ENCODE results near the gene COL23A1. TPM values are rescaled to one million over a fixed set of nuclear protein-coding genes. Genes with fewer than 3 reads are reported as not detected.

COL23A1 gene
- total and polyA plus RNA-seq, 4 donors, result 0.36 to 1.5 (median 1.1) TPM; not detected in 1

DNA sequence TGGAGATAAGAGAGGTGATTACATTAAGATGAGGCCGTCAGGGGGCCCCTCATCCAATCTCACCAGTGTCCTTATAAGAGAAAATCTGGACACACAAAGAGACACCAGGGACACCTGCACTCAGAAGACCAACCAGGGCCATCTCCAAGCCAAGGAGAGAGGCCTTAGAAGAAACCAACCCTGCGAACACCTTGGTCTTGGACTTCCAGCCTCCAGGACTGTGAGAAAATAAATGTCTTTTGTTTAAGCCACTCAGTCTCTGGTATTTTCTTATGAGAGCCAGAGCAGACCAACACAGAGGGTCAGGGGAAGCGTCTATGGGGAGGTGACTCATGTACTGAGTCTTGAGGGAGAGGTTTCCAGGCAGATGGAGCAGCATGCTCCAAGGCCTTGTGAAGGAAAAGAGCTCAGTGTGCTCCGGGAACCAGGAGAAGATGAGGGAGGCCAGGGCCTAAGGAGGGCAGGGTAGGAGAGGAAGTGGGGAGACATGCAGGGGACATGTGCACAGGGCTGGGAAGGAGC is 363.0 kb downstream of the COL23A1 start:
- peaks cover 0 to 2% of the 10 kb centered on the region in 2 donors for H3K4me1 ChIP-seq (ENCODE audit: control insufficient read depth in 1 of 2, insufficient read depth in 2 of 2, low read length in 2 of 2)
- DNase-seq, result no peak
- peaks cover 0 to 9% of the 10 kb centered on the region in 2 donors for H3K36me3 ChIP-seq (ENCODE audit: control insufficient read depth in 1 of 2, insufficient read depth in 2 of 2, low read length in 1 of 2)
- WGBS, 2 donors, result 97 to 100% methylated on average over 4 of the region's 4 CpGs
- no peak for ATAC-seq (ENCODE audit: low FRiP score)
- no peak overlapping the region for H3K27ac ChIP-seq (ENCODE audit: low read depth in 1 of 2, low read length in 2 of 2)
- no peaks in the 10 kb centered on the region for H3K27me3 ChIP-seq (ENCODE audit: control insufficient read depth in 1 of 2, insufficient read depth in 2 of 2, low read length in 1 of 2)
- intact Hi-C loops (cut with DNase I), result no loop called here
- no peaks in the 10 kb centered on the region for H3K9me3 ChIP-seq (ENCODE audit: control insufficient read depth, low read length)
- no peak overlapping the region for H3K4me3 ChIP-seq (ENCODE audit: low read length in 2 of 2)

DNA sequence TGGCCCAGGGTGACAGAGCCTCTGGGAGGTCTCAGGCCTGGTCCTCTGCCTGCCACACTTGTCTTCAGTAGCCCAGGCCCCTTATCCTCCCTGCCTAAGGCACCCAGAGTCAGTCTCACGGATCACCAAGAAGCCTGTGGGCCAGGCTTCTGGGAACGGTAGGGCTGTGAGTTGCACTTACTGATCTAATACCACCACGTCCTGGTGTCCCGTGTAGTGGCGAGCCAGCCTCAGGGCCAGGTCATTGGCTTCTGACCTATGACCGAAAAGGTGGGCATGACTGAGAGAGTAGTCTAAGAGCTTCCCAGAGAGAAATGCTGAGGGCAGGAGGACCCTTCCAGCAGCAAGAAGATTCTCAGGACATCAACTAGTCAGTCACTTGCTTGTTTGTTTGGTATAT is 365.0 kb downstream of the COL23A1 start:
- peaks cover 0 to 7% of the 10 kb centered on the region in 2 donors for H3K36me3 ChIP-seq (ENCODE audit: control insufficient read depth in 1 of 2, insufficient read depth in 2 of 2, low read length in 1 of 2)
- H3K4me3 ChIP-seq (ENCODE audit: low read length in 2 of 2), result no peak overlapping the region
- WGBS, 2 donors, result 85 to 89% methylated on average over 6 of the region's 6 CpGs
- H3K9me3 ChIP-seq (ENCODE audit: control insufficient read depth, low read length), result no peaks in the 10 kb centered on the region
- ATAC-seq (ENCODE audit: low FRiP score) (no peak), DNase-seq (no peak)
- H3K27me3 ChIP-seq (ENCODE audit: control insufficient read depth in 1 of 2, insufficient read depth in 2 of 2, low read length in 1 of 2), result no peaks in the 10 kb centered on the region
- intact Hi-C loops (cut with DNase I), result no loop called here
- H3K27ac ChIP-seq (ENCODE audit: low read depth in 1 of 2, low read length in 2 of 2), result no peak overlapping the region
- H3K4me1 ChIP-seq (ENCODE audit: control insufficient read depth in 1 of 2, insufficient read depth in 2 of 2, low read length in 2 of 2), result no peaks in the 10 kb centered on the region

DNA sequence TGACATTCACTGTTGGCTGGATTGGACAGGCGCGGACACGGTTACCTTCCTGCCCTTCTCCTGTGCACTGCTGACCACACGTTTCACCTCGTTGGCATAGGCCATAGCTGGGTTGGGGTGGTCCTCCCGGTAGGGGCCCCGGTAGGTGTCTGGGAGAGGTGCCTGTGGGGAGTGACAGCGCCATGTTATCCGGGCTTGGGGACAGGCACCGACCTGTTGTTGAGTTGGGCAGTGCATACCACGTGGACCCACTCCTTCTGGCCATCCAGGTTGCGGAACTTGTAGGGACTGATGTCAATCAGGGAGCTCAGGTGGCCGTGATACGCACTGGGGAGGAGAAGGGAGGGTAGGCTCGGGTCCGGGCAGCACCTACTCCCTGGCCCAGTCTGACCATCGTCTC is 365.8 kb downstream of the COL23A1 start:
- DNase-seq (no peak), ATAC-seq (ENCODE audit: low FRiP score) (no peak)
- 87 to 92% methylated on average over 17 of the region's 17 CpGs for WGBS, 2 donors
- no peaks in the 10 kb centered on the region for H3K9me3 ChIP-seq (ENCODE audit: control insufficient read depth, low read length)
- peaks cover 0 to 7% of the 10 kb centered on the region in 2 donors for H3K36me3 ChIP-seq (ENCODE audit: control insufficient read depth in 1 of 2, insufficient read depth in 2 of 2, low read length in 1 of 2)
- H3K27me3 ChIP-seq (ENCODE audit: control insufficient read depth in 1 of 2, insufficient read depth in 2 of 2, low read length in 1 of 2), result no peaks in the 10 kb centered on the region
- H3K27ac ChIP-seq (ENCODE audit: low read depth in 1 of 2, low read length in 2 of 2), result no peak overlapping the region
- H3K4me3 ChIP-seq (ENCODE audit: low read length in 2 of 2), result no peak overlapping the region
- intact Hi-C loops (cut with DNase I), result no loop called here
- no peaks in the 10 kb centered on the region for H3K4me1 ChIP-seq (ENCODE audit: control insufficient read depth in 1 of 2, insufficient read depth in 2 of 2, low read length in 2 of 2)

DNA sequence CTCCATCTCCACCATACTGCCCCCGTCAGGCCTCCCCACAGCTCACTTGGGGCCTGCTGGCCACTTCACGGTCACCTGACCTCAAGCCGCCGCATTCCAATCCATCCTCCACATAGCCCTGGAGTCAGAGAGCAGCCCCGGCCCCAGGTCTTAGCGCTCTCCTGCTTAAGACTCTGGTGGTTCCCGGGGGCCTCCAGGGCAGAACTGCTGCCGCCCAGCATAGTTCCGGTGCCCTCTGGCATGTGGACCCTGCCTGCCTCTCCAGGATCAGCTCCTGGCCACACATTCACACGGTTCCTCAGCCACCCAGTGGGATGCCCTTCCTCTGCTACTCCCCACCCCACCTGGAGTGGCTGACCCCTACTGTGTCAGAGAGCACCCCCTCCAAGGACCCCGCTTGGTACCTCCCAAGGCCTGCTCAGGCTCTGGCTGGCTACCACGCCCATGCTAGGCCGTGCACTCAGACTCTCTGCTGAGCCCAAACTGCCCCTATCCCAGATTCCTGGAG is 366.3 kb downstream of the COL23A1 start:
- no peak for DNase-seq
- H3K4me1 ChIP-seq (ENCODE audit: control insufficient read depth in 1 of 2, insufficient read depth in 2 of 2, low read length in 2 of 2), result no peaks in the 10 kb centered on the region
- ATAC-seq (ENCODE audit: low FRiP score), result no peak
- intact Hi-C loops (cut with DNase I), result no loop called here
- H3K9me3 ChIP-seq (ENCODE audit: control insufficient read depth, low read length), result no peaks in the 10 kb centered on the region
- no peaks in the 10 kb centered on the region for H3K27me3 ChIP-seq (ENCODE audit: control insufficient read depth in 1 of 2, insufficient read depth in 2 of 2, low read length in 1 of 2)
- no peak overlapping the region for H3K27ac ChIP-seq (ENCODE audit: low read depth in 1 of 2, low read length in 2 of 2)
- peaks cover 0 to 6% of the 10 kb centered on the region in 2 donors for H3K36me3 ChIP-seq (ENCODE audit: control insufficient read depth in 1 of 2, insufficient read depth in 2 of 2, low read length in 1 of 2)
- WGBS, 2 donors, result 39 to 46% methylated on average over 13 of the region's 13 CpGs
- no peak overlapping the region for H3K4me3 ChIP-seq (ENCODE audit: low read length in 2 of 2)

DNA sequence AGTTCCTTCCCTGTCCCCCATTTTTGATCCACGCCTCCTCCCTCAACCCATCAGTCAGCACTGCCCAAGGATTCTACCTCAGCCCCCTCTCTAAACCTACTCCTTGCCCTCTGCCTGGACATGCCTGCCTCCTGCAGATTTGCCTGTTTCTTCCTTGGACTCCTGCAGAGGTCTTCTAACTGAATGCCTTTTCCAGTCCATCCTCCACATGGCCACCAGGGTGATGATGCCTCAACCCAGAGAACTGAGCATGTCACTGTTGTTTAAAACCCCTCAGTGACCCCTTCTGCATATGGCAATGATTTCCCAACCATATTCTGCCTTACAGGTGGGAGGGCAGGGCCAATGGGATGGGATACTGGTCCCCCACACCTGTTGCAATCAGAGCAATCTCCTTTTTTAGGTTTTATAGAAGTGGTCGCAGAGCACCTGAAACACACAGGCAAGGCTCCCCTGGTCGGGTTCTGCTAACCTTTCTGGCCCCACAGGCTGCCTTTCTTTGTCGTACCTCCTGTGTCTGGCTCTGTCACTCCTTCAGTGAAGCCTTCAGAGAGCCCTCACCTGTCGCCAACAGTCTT is 366.9 kb downstream of the COL23A1 start:
- intact Hi-C loops (cut with DNase I), result no loop called here
- Histone ChIP-seq H3K36me3 (ENCODE audit: control insufficient read depth in 1 of 2, insufficient read depth in 2 of 2, low read length in 1 of 2) (peaks cover 0 to 3% of the 10 kb centered on the region in 2 donors), H3K9me3 (ENCODE audit: control insufficient read depth, low read length) (no peaks in the 10 kb centered on the region), H3K4me3 (ENCODE audit: low read length in 2 of 2) (no peak overlapping the region), H3K4me1 (ENCODE audit: control insufficient read depth in 1 of 2, insufficient read depth in 2 of 2, low read length in 2 of 2) (no peaks in the 10 kb centered on the region), H3K27ac (ENCODE audit: low read depth in 1 of 2, low read length in 2 of 2) (no peak overlapping the region), H3K27me3 (ENCODE audit: control insufficient read depth in 1 of 2, insufficient read depth in 2 of 2, low read length in 1 of 2) (no peaks in the 10 kb centered on the region)
- DNase-seq (no peak), ATAC-seq (ENCODE audit: low FRiP score) (no peak)
- 75 to 85% methylated on average over 5 of the region's 5 CpGs for whole genome bisulfite sequencing, 2 donors

DNA sequence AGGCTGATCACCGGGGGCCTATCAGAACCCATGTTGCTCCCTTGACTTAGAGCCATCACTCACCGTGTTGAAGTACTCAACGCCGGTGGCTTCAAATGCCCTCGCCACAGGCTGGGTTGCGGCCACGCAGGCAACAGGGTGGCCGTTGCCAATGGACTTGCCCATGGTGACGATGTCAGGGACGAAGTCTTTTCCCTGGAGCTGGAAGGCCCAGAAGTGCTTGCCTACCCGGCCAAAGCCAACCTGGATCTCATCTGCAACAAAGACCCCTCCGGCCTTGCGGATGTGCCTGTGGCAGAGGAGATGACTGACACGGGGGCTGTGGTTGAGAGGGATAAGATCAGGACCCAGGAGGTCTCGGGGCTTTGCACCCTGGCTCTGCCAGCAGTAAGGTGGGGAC is 367.9 kb downstream of the COL23A1 start:
- Histone ChIP-seq H3K27me3 (ENCODE audit: control insufficient read depth in 1 of 2, insufficient read depth in 2 of 2, low read length in 1 of 2) (no peaks in the 10 kb centered on the region), H3K4me1 (ENCODE audit: control insufficient read depth in 1 of 2, insufficient read depth in 2 of 2, low read length in 2 of 2) (no peaks in the 10 kb centered on the region), H3K36me3 (ENCODE audit: control insufficient read depth in 1 of 2, insufficient read depth in 2 of 2, low read length in 1 of 2) (no peaks in the 10 kb centered on the region), H3K9me3 (ENCODE audit: control insufficient read depth, low read length) (no peaks in the 10 kb centered on the region), H3K4me3 (ENCODE audit: low read length in 2 of 2) (no peak overlapping the region), H3K27ac (ENCODE audit: low read depth in 1 of 2, low read length in 2 of 2) (no peak overlapping the region)
- no peak for DNase-seq
- intact Hi-C loops (cut with DNase I), result no loop called here
- no peak for ATAC-seq (ENCODE audit: low FRiP score)
- WGBS, 2 donors, result 95 to 96% methylated on average over 15 of the region's 15 CpGs

DNA sequence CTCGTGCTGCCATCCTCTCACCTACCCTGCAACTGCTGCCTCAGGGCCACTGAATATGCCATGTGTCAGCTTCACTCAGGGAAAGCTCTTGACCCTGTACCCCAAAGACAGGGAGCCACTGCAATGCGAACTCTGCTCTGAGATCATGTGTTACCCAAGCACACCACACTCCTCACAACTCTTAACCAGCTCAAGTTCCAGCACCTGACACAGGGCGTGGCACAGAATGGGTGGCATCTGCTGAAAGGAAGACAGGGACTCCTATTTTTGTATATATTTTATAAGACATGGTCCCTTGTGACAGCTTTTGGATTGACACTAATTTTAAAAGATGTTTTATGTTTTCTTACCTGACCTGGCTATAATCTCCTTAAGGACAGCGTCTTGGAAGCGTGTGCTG is 368.3 kb downstream of the COL23A1 start:
- H3K4me1 ChIP-seq (ENCODE audit: control insufficient read depth in 1 of 2, insufficient read depth in 2 of 2, low read length in 2 of 2), result no peaks in the 10 kb centered on the region
- DNase-seq, result no peak
- H3K27me3 ChIP-seq (ENCODE audit: control insufficient read depth in 1 of 2, insufficient read depth in 2 of 2, low read length in 1 of 2), result no peaks in the 10 kb centered on the region
- no peak for ATAC-seq (ENCODE audit: low FRiP score)
- intact Hi-C loops (cut with DNase I), result no loop called here
- WGBS, 2 donors, result 77 to 78% methylated on average over 5 of the region's 5 CpGs
- H3K36me3 ChIP-seq (ENCODE audit: control insufficient read depth in 1 of 2, insufficient read depth in 2 of 2, low read length in 1 of 2), result no peaks in the 10 kb centered on the region
- H3K9me3 ChIP-seq (ENCODE audit: control insufficient read depth, low read length), result no peaks in the 10 kb centered on the region
- no peak overlapping the region for H3K27ac ChIP-seq (ENCODE audit: low read depth in 1 of 2, low read length in 2 of 2)
- no peak overlapping the region for H3K4me3 ChIP-seq (ENCODE audit: low read length in 2 of 2)

DNA sequence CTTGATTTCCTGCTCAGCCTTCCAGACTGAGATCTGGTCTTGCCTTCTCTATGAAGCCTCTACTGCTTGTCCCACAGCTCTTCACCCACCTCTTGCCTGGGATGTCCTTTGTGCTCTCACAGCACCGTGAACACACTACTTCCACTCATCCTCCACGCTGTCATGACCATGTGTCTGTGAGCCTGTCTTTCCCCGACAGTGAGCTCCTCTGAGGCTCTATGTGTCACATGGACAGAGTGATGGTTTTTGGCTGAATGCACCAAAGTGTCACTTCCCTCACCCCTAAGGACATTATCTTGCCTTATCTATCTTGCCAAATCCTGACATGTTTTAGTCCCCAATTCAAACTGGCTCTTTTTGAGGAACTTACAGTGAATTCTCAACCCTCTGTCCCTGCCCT is 368.9 kb downstream of the COL23A1 start:
- Histone ChIP-seq H3K9me3 (ENCODE audit: control insufficient read depth, low read length) (no peaks in the 10 kb centered on the region), H3K4me1 (ENCODE audit: control insufficient read depth in 1 of 2, insufficient read depth in 2 of 2, low read length in 2 of 2) (no peaks in the 10 kb centered on the region), H3K27ac (ENCODE audit: low read depth in 1 of 2, low read length in 2 of 2) (no peak overlapping the region), H3K36me3 (ENCODE audit: control insufficient read depth in 1 of 2, insufficient read depth in 2 of 2, low read length in 1 of 2) (no peaks in the 10 kb centered on the region), H3K4me3 (ENCODE audit: low read length in 2 of 2) (no peak overlapping the region), H3K27me3 (ENCODE audit: control insufficient read depth in 1 of 2, insufficient read depth in 2 of 2, low read length in 1 of 2) (no peaks in the 10 kb centered on the region)
- intact Hi-C loops (cut with DNase I), result no loop called here
- no peak for ATAC-seq (ENCODE audit: low FRiP score)
- WGBS, 2 donors, result 78 to 79% methylated on average over 3 of the region's 3 CpGs
- no peak for DNase-seq

DNA sequence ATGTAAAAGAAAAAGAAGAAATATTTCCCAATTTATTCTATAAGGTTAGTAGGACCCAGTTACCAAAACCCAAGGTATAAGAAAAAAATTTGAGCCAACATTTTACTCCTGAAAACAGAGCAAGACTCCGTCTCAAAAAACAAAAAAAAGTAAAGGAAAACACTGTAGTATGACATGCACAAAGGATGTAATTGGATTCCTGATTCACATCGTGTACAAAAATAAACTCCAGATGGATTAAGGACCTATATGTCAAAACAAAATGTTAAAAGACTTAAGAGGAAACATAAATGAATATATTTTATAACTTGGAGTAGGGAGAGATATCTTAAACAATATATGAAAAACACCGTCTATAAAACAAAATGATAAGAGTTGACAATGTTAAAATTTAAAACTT is 371.4 kb downstream of the COL23A1 start:
- Histone ChIP-seq H3K27ac (ENCODE audit: low read depth in 1 of 2, low read length in 2 of 2) (no peak overlapping the region), H3K4me1 (ENCODE audit: control insufficient read depth in 1 of 2, insufficient read depth in 2 of 2, low read length in 2 of 2) (no peaks in the 10 kb centered on the region), H3K36me3 (ENCODE audit: control insufficient read depth in 1 of 2, insufficient read depth in 2 of 2, low read length in 1 of 2) (peaks cover 0 to 2% of the 10 kb centered on the region in 2 donors), H3K9me3 (ENCODE audit: control insufficient read depth, low read length) (no peaks in the 10 kb centered on the region), H3K27me3 (ENCODE audit: control insufficient read depth in 1 of 2, insufficient read depth in 2 of 2, low read length in 1 of 2) (no peaks in the 10 kb centered on the region), H3K4me3 (ENCODE audit: low read length in 2 of 2) (no peak overlapping the region)
- WGBS, 2 donors, result 72 to 75% methylated on average over 3 of the region's 3 CpGs
- DNase-seq (no peak), ATAC-seq (ENCODE audit: low FRiP score) (no peak)
- intact Hi-C loops (cut with DNase I), result no loop called here
